GM12878 (cell line): ENCODE measurements around the gene CD70. TPM values are rescaled to one million over a fixed set of nuclear protein-coding genes. Genes with fewer than 3 reads are reported as not detected.
"Not testable (repeated sequence)": the region's sequence is repeated elsewhere in the genome, so short reads cannot be mapped to it uniquely, and the experiment has no call there.

ENCODE experiments used
- ATAC-seq: fragments of 200-7000 bp; cut with Tn5 transposase; 3 replicates; pipeline ENCODE4 v1.9.1; 2020; ENCODE audit warnings: mild to moderate bottlenecking, moderate library complexity
- BruUV-seq: library from RNA; stranded (reverse); fragments of 400-500 nt; replicated peaks from 2 replicates; lab custom pipeline; 2021; lab: Mats Ljungman, UMichigan
- CTCF ChIA-PET: fragments of 300-600 bp; sonication (Branson Sonifier 250); formaldehyde crosslinking; extraction: SDS; loops from one replicate; lab custom pipeline; 2021; ENCODE audit warnings: inconsistent platforms; lab: Yijun Ruan, JAX
- POLR2A ChIA-PET: fragments of 350-600 bp; formaldehyde crosslinking; extraction: SDS; loops from one replicate; lab custom pipeline; 2021; ENCODE audit warnings: inconsistent platforms; lab: Charles Lee
- RAD21 ChIA-PET: fragments of 300-600 bp; sonication (Branson Sonifier 250); formaldehyde crosslinking; loops from one replicate; lab custom pipeline; 2023; ENCODE audit warnings: antibody characterized with exemption; ENCODE audit not compliant: unreplicated experiment; lab: Charles Lee
- SMC1A ChIA-PET: fragments of 300-600 bp; sonication (Branson Sonifier 250); formaldehyde crosslinking; loops from one replicate; lab custom pipeline; 2023; ENCODE audit not compliant: unreplicated experiment, uncharacterized antibody; lab: Charles Lee
- DNase-seq: peaks from one replicate; pipeline ENCODE4 v3.0.0-alpha.2; 2011; ENCODE audit warnings: low read depth, low spot score
- FAIRE-seq: peaks from 3 replicates; lab custom pipeline; 2011; peaks lifted over from hg19 to GRCh38; lab: Jason Lieb, UNC
- H2AFZ ChIP-seq: 2 replicates; pipeline ENCODE4 v1.6.0; 2011; ENCODE audit warnings: low read depth, low read length, control low read depth; ENCODE audit not compliant: control insufficient read depth
- H3K27ac ChIP-seq: 2 replicates; pipeline ENCODE4 v1.5.1; 2011; ENCODE audit warnings: control low read depth; ENCODE audit not compliant: control insufficient read depth, insufficient read depth
- H3K27me3 ChIP-seq, 2 experiments: replicated peaks in 1 of 2; 2 replicates each; pipeline versions ENCODE4 v1.6.0 to v1.6.1; 2011; ENCODE audit warnings: low read length in 1 of 2; ENCODE audit not compliant: control insufficient read depth in 2 of 2, insufficient read depth in 2 of 2
- H3K36me3 ChIP-seq, 2 experiments: 2 replicates each; pipeline ENCODE4 v1.5.1; 2011; ENCODE audit warnings: low read length in 1 of 2; ENCODE audit not compliant: control insufficient read depth in 2 of 2, insufficient read depth in 2 of 2
- H3K4me1 ChIP-seq: 2 replicates; pipeline ENCODE4 v1.6.1; 2011; ENCODE audit warnings: mild to moderate bottlenecking, low read length, moderate library complexity, mixed read lengths; ENCODE audit not compliant: control insufficient read depth, insufficient read depth
- H3K4me2 ChIP-seq: 2 replicates; pipeline ENCODE4 v1.6.0; 2011; ENCODE audit warnings: control low read depth; ENCODE audit not compliant: control insufficient read depth, insufficient read depth
- H3K4me3 ChIP-seq: fragments of 200-600 bp; sonication (generic); 2 replicates; pipeline ENCODE4 v1.5.1; 2016
- H3K79me2 ChIP-seq: 2 replicates; pipeline ENCODE4 v1.6.0; 2011; ENCODE audit warnings: low read length; ENCODE audit not compliant: control insufficient read depth, insufficient read depth
- H3K9ac ChIP-seq: 2 replicates; pipeline ENCODE4 v1.8.0; 2011; ENCODE audit warnings: low read length, control low read depth, mixed read lengths; ENCODE audit not compliant: control insufficient read depth, insufficient read depth
- H3K9me3 ChIP-seq: replicated peaks from 3 replicates; pipeline ENCODE4 v1.5.1; 2011; ENCODE audit warnings: mild to moderate bottlenecking, low read length; ENCODE audit not compliant: control insufficient read depth, insufficient read depth
- H4K20me1 ChIP-seq: 2 replicates; pipeline ENCODE4 v1.6.0; 2011; ENCODE audit not compliant: control insufficient read depth, insufficient read depth
- BHLHE40 ChIP-seq, 2 experiments: fragments of 450-650 bp in 1 of 2; IDR thresholded peaks; 2 replicates each; pipeline ENCODE4 v1.6.1; 2011 to 2017; ENCODE audit warnings: low read depth in 2 of 2, borderline replicate concordance in 1 of 2, improper control_type of control experiment in 1 of 2, low read length in 1 of 2, mild to moderate bottlenecking in 1 of 2
- CREM ChIP-seq: IDR thresholded peaks from 2 replicates; pipeline ENCODE4 v1.6.1; 2014; ENCODE audit warnings: antibody characterized with exemption, low read depth
- EED ChIP-seq: sonication (generic); IDR thresholded peaks from 2 replicates; pipeline ENCODE4 v1.6.1; 2016; ENCODE audit warnings: antibody characterized with exemption, low read depth
- FOXM1 ChIP-seq: IDR thresholded peaks from 2 replicates; pipeline ENCODE4 v1.6.1; 2012; ENCODE audit warnings: low read depth, mild to moderate bottlenecking, inconsistent platforms, low read length, moderate library complexity
- GATAD2B ChIP-seq: fragments of 450-650 bp; conservative IDR thresholded peaks from 2 replicates; pipeline ENCODE4 v1.6.1; 2017; ENCODE audit warnings: low read depth, mild to moderate bottlenecking, moderate library complexity
- IKZF1 ChIP-seq: fragments of 450-650 bp; conservative IDR thresholded peaks from 2 replicates; pipeline ENCODE4 v1.6.1; 2017; ENCODE audit warnings: antibody characterized with exemption, mild to moderate bottlenecking
- JUNB ChIP-seq: IDR thresholded peaks from 2 replicates; pipeline ENCODE4 v1.6.1; 2016; ENCODE audit warnings: antibody characterized with exemption, mild to moderate bottlenecking
- MTA3 ChIP-seq: IDR thresholded peaks from 2 replicates; pipeline ENCODE4 v1.6.1; 2012; ENCODE audit warnings: low read length, inconsistent platforms, borderline replicate concordance
- NBN ChIP-seq: fragments of 450-650 bp; IDR thresholded peaks from 2 replicates; pipeline ENCODE4 v1.6.1; 2016
- POU2F2 ChIP-seq: IDR thresholded peaks from 3 replicates; pipeline ENCODE4 v1.6.1; 2011; ENCODE audit warnings: low read depth, mild to moderate bottlenecking, low read length, borderline replicate concordance
- RB1 ChIP-seq: fragments of 450-650 bp; formaldehyde crosslinking; IDR thresholded peaks from 2 replicates; pipeline ENCODE4 v1.6.1; 2017; ENCODE audit warnings: mild to moderate bottlenecking, borderline replicate concordance
- RUNX3 ChIP-seq: IDR thresholded peaks from 2 replicates; pipeline ENCODE4 v1.6.1; 2012; ENCODE audit warnings: low read length, inconsistent platforms
- SMAD5 ChIP-seq: IDR thresholded peaks from 2 replicates; pipeline ENCODE4 v1.6.1; 2016; ENCODE audit warnings: antibody characterized with exemption, low read depth
- SPI1 ChIP-seq: IDR thresholded peaks from 2 replicates; pipeline ENCODE4 v1.6.1; 2011; ENCODE audit warnings: low read depth, mild to moderate bottlenecking, low read length, moderate library complexity, borderline replicate concordance; ENCODE audit not compliant: insufficient read depth
- STAT3 ChIP-seq: IDR thresholded peaks from 2 replicates; pipeline ENCODE4 v1.6.1; 2011; ENCODE audit warnings: low read depth, low read length, improper control_type of control experiment
- WGBS: methylation state at CpG from one replicate; pipeline ENCODE4 v1.1.6; 2016; ENCODE audit warnings: low lambda C conversion rate; ENCODE audit not compliant: insufficient replicate concordance, insufficient coverage; ENCODE audit errors: missing lambda C conversion rate; 5-methylcytosine and 5-hydroxymethylcytosine counted together
- in situ Hi-C: fragments of 300-500 bp; cut with MboI; formaldehyde crosslinking; loops from 9 replicates; pipeline ENCODE4 v1.14.3; 2018; ENCODE audit warnings: mixed read lengths
- intact Hi-C: fragments of 100-400 bp; cut with micrococcal nuclease; formaldehyde crosslinking; loops from one replicate; pipeline ENCODE4 v1.14.2; 2022; ENCODE audit not compliant: unreplicated experiment
- polyA plus RNA-seq, 11 experiments: library from polyadenylated mRNA; depleted of rRNA in 4 of 11; unstranded in 6 of 11; stranded (reverse) in 5 of 11; fragments of >200 nt; fragmentation: Nextera tagmentation in 4 of 11; fragmentation: Illumina TruSeq in 1 of 11; extraction: Ambion mirVana in 4 of 11; extraction: Trizol in 1 of 11; gene quantifications; 1 replicate in 1 of 11; 2 replicates in 10 of 11; pipeline versions ENCODE4 v1.2.1 to v1.2.3, GENCODE V29; 2011 to 2016; ENCODE audit warnings: inconsistent platforms in 2 of 11, missing spikeins in 2 of 11, low read depth in 1 of 11
- total RNA-seq, 4 experiments: library from RNA; depleted of rRNA in 3 of 4; stranded (reverse); fragments of >200 nt in 3 of 4; fragmentation: Illumina TruSeq in 1 of 4; extraction: Trizol in 1 of 4; gene quantifications; 2 replicates each; pipeline versions ENCODE4 v1.2.1 to v1.2.3, GENCODE V29; 2013 to 2021
- TF ChIP-seq, protein P1 (sequence below): fragments of 450-650 bp; IDR thresholded peaks from 2 replicates; pipeline ENCODE4 v1.6.1; 2017; ENCODE audit warnings: low read depth, mild to moderate bottlenecking, moderate library complexity

Gene CD70
- total and polyA plus RNA-seq, 10 of the 15 experiments (the other 5 are each of a cell fraction or from before 2014, with no cell fraction given), result 16.4 to 441 (median 265) TPM

DNA sequence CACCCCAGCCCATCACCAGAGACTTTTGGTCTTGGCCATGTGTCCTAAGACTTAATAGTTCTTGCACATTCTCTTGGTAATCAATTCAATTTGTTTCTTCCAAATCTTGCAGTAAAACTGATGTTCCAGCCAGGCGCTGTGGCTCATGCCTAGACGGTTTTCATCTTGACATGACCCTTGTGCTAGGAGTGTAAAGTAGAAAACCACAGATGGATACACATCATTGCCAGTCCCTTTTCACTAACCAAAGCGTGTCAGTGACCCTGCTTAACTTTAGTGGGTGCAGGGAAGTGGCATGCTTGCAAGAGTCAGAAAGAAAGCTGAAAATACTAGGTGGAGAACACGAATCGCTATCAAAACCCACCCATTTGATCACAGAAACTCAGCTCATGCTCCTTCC, 18.0 kb upstream of the CD70 start (continued):
- TF ChIP-seq SPI1 (0 out of 2 replicates have a peak, but pooled peaks have one; percentile 28), RB1 (0 out of 2 replicates have a peak, but pooled peaks have one; percentile 35), BHLHE40 (IDR thresholded peaks at IDR 0.05; ENCODE audit: borderline replicate concordance in 1 of 2, low read depth in 2 of 2, low read length in 1 of 2) (peak in 1 of 2 experiments; percentile 59; a peak in 1 of 4 replicates), MTA3 (peak; percentile 52; the same call in 1 of the 2 replicates), RUNX3 (peak; percentile 93), POU2F2 (no peak), EED (peak; percentile 78), IKZF1 (peak; percentile 49; the same call in 1 of the 2 replicates), FOXM1 (peak; percentile 62; the same call in 1 of the 2 replicates), NBN (0 out of 2 replicates have a peak, but pooled peaks have one; percentile 28), JUNB (peak; percentile 65), SMAD5 (no peak), STAT3 (no peak), CREM (peak; percentile 68; the same call in 1 of the 2 replicates), GATAD2B (0 out of 2 replicates have a peak, but pooled peaks have one; percentile 22)
- TF ChIP-seq, protein P1, sequence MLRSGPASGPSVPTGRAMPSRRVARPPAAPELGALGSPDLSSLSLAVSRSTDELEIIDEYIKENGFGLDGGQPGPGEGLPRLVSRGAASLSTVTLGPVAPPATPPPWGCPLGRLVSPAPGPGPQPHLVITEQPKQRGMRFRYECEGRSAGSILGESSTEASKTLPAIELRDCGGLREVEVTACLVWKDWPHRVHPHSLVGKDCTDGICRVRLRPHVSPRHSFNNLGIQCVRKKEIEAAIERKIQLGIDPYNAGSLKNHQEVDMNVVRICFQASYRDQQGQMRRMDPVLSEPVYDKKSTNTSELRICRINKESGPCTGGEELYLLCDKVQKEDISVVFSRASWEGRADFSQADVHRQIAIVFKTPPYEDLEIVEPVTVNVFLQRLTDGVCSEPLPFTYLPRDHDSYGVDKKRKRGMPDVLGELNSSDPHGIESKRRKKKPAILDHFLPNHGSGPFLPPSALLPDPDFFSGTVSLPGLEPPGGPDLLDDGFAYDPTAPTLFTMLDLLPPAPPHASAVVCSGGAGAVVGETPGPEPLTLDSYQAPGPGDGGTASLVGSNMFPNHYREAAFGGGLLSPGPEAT, result 0 out of 2 replicates have a peak, but pooled peaks have one; percentile 29

GRCh38 chr19:6608146-6608545, 17.2 kb upstream of the CD70 start:
- SMC1A ChIA-PET, result interaction anchor here (0.7 to 2.8 kb wide), 7 partner anchors 7 to 73 kb away, joined by 3 to 16 read pairs (median 4); no protein-coding TSS in a partner anchor
- H3K4me1 ChIP-seq, result peaks cover 35% of the 10 kb centered on the region
- FAIRE-seq, ATAC-seq, BruUV-seq, DNase-seq, H3K27me3 ChIP-seq, H3K79me2 ChIP-seq, H3K9me3 ChIP-seq, intact Hi-C loops, H4K20me1 ChIP-seq, H3K27ac ChIP-seq, H3K9ac ChIP-seq, H3K4me3 ChIP-seq, in situ Hi-C loops, H3K4me2 ChIP-seq, H3K36me3 ChIP-seq, H2AFZ ChIP-seq: not testable (repeated sequence)
- CTCF ChIA-PET, result interaction anchor here (1.0 to 1.4 kb wide), 4 partner anchors 7 to 57 kb away, joined by 3 to 5 read pairs (median 4); no protein-coding TSS in a partner anchor
- WGBS, result 95% methylated on average over 9 of the region's 9 CpGs
- RAD21 ChIA-PET, result interaction anchor here (1.0 to 1.8 kb wide), 4 partner anchors 24 to 255 kb away, joined by 3 to 6 read pairs (median 3); no protein-coding TSS in a partner anchor
- POLR2A ChIA-PET, result interaction anchor here (0.7 to 3.2 kb wide), 5 partner anchors 8 to 396 kb away, joined by 3 to 17 read pairs (median 4); no protein-coding TSS in a partner anchor
